Stomach (tissue), 9 donors: Measurements from ENCODE around the gene SUSD6. TPM values are rescaled to one million over a fixed set of nuclear protein-coding genes. Genes with fewer than 3 reads are reported as not detected.

Experiments used
- DNase-seq, 2 donors: peaks; one replicate each; pipeline versions ENCODE4 v3.0.0 to v3.0.0-alpha.2; 2013 to 2019
- H3K27ac ChIP-seq, 5 donors: fragments of 200-600 bp in 4 of 5; sonication (generic) in 4 of 5; one replicate each; pipeline ENCODE4 v1.5.1; 2013 to 2019; ENCODE audit warnings: mild to moderate bottlenecking in 1 of 5, moderate library complexity in 1 of 5
- H3K27me3 ChIP-seq, 3 donors: fragments of 200-600 bp; sonication (generic); one replicate each; pipeline ENCODE4 v1.5.1; 2017 to 2019; ENCODE audit warnings: mixed run types in 1 of 3
- H3K36me3 ChIP-seq, 4 donors: fragments of 200-600 bp; sonication (generic); 1 replicate in 3 of 4; 2 replicates in 1 of 4; pipeline ENCODE4 v1.5.1; 2016 to 2019
- H3K4me1 ChIP-seq, 4 donors: fragments of 200-600 bp; sonication (generic); one replicate each; pipeline ENCODE4 v1.5.1; 2016 to 2019
- H3K4me3 ChIP-seq, 4 donors: fragments of 200-600 bp; sonication (generic) in 3 of 4; one replicate each; pipeline ENCODE4 v1.5.1; 2016 to 2019; ENCODE audit warnings: mild to moderate bottlenecking in 1 of 4
- H3K9me3 ChIP-seq, 4 donors: fragments of 200-600 bp; sonication (generic); one replicate each; pipeline ENCODE4 v1.5.1; 2016 to 2019
- CTCF ChIP-seq, 7 experiments: fragments of 450-650 bp in 4 of 7; fragments of 200-600 bp in 3 of 7; sonication (generic) in 3 of 7; IDR thresholded peaks; one replicate each; pipeline ENCODE4 v1.5.1; 2016 to 2019; ENCODE audit warnings: antibody characterized with exemption in 7 of 7, control low read depth in 2 of 7, mild to moderate bottlenecking in 1 of 7
- EP300 ChIP-seq: sonication (generic); formaldehyde crosslinking; IDR thresholded peaks from one replicate; pipeline ENCODE4 v1.6.1; 2017; ENCODE audit warnings: antibody characterized with exemption
- POLR2A ChIP-seq, 4 donors: fragments of 450-650 bp; IDR thresholded peaks; one replicate each; pipeline ENCODE4 v1.6.1; 2016; ENCODE audit warnings: antibody characterized with exemption in 4 of 4, control low read depth in 2 of 4, mild to moderate bottlenecking in 1 of 4, moderate library complexity in 1 of 4
- POLR2AphosphoS5 ChIP-seq, 3 donors: sonication (generic); formaldehyde crosslinking; IDR thresholded peaks; one replicate each; pipeline ENCODE4 v1.6.1; 2016; ENCODE audit warnings: antibody characterized with exemption in 3 of 3
- WGBS, 5 donors: extraction: QIAGEN DNeasy Blood & Tissue Kit in 3 of 5; methylation state at CpG; one replicate each; pipeline versions ENCODE4 v1.1.5 to v1.1.7; 2013 to 2018; 5-methylcytosine and 5-hydroxymethylcytosine counted together
- intact Hi-C: fragments of 100-400 bp; cut with DNase I; formaldehyde crosslinking; loops from one replicate; pipeline ENCODE4 v1.15.1; 2023; ENCODE audit warnings: low total_unique reads
- polyA plus RNA-seq, 3 donors: library from polyadenylated mRNA; stranded (reverse); fragments of 200-250 nt; gene quantifications; one replicate each; pipeline ENCODE4 v1.2.3, GENCODE V29; 2013
- total RNA-seq, 5 donors: library from RNA; depleted of rRNA; stranded (reverse); fragments of >200 nt; gene quantifications; one replicate each; pipeline versions ENCODE4 v1.1.0 to v1.2.3, GENCODE V29; 2014 to 2016
- donor health status: healthy with polysubstance abuse.
- donor health status: Bipolar disorder and iron deficiency.
- donor health status: healthy.

The SUSD6 gene
- total and polyA plus RNA-seq, 8 donors = 4.9 to 39.0 (median 24.7) TPM

- DNase-seq = no peak
- Histone ChIP-seq H3K4me1 (peaks cover 59 to 100% (median 91%) of the 10 kb centered on the region in 4 donors), H3K27ac (peak overlapping the region in 1 of 5 donors; percentile 59), H3K4me3 (no peak overlapping the region), H3K27me3 (no peaks in the 10 kb centered on the region), H3K9me3 (no peaks in the 10 kb centered on the region), H3K36me3 (no peaks in the 10 kb centered on the region)
- 67 to 85% (median 83%) methylated on average over 2 of the region's 2 CpGs for whole genome bisulfite sequencing, 5 donors
- intact Hi-C loops = no loop called here
- TF ChIP-seq EP300 (no peak), CTCF (IDR thresholded peaks at IDR 0.05) (no peak), POLR2AphosphoS5 (IDR thresholded peaks at IDR 0.05) (no peak), POLR2A (IDR thresholded peaks at IDR 0.05) (no peak)
Measured at GRCh38 chr14:69620981-69621380, 9.6 kb downstream of the SUSD6 start.

- H3K27me3 ChIP-seq = no peaks in the 10 kb centered on the region
- no peaks in the 10 kb centered on the region for H3K36me3 ChIP-seq
- TF ChIP-seq CTCF (IDR thresholded peaks at IDR 0.05) = no peak
- TF ChIP-seq EP300 = no peak
- no peak for TF ChIP-seq POLR2A (IDR thresholded peaks at IDR 0.05)
- no peak overlapping the region for H3K27ac ChIP-seq
- intact Hi-C loops = no loop called here
- peaks cover 37 to 100% (median 79%) of the 10 kb centered on the region in 4 donors for H3K4me1 ChIP-seq
- no peak for DNase-seq
- 73 to 93% (median 86%) methylated on average over 4 of the region's 4 CpGs for WGBS, 5 donors
- no peaks in the 10 kb centered on the region for H3K9me3 ChIP-seq
- no peak overlapping the region for H3K4me3 ChIP-seq
Measured at GRCh38 chr14:69624136-69624535, 12.7 kb downstream of the SUSD6 start.

GRCh38 chr14:69625299-69626131, 14.1 kb downstream of the SUSD6 start:
- TF ChIP-seq CTCF (IDR thresholded peaks at IDR 0.05) (no peak), POLR2AphosphoS5 (IDR thresholded peaks at IDR 0.05) (peak in 1 of 3 donors; percentile 17)
- peak; percentile 55 to 76 for DNase-seq
- Histone ChIP-seq H3K4me3 (no peak overlapping the region), H3K27ac (peak overlapping the region; percentile 6 to 68 (median 45)), H3K4me1 (peaks cover 38 to 100% (median 79%) of the 10 kb centered on the region in 4 donors), H3K36me3 (no peaks in the 10 kb centered on the region), H3K27me3 (no peaks in the 10 kb centered on the region), H3K9me3 (no peaks in the 10 kb centered on the region)
- 40 to 55% (median 44%) methylated on average over 11 of the region's 11 CpGs for WGBS, 5 donors
- intact Hi-C loops = no loop called here

GRCh38 chr14:69626132-69626500, 14.7 kb downstream of the SUSD6 start:
- 80 to 92% (median 82%) methylated on average over 5 of the region's 5 CpGs for WGBS, 5 donors
- no peaks in the 10 kb centered on the region for H3K36me3 ChIP-seq
- intact Hi-C loops = no loop called here
- H3K27me3 ChIP-seq = no peaks in the 10 kb centered on the region
- no peak for DNase-seq
- H3K27ac ChIP-seq = peak overlapping the region in 4 of 5 donors; percentile 20 to 68 (median 54)
- TF ChIP-seq POLR2AphosphoS5 (IDR thresholded peaks at IDR 0.05) = no peak
- TF ChIP-seq CTCF (IDR thresholded peaks at IDR 0.05) = no peak
- TF ChIP-seq POLR2A (IDR thresholded peaks at IDR 0.05) = no peak
- no peak for TF ChIP-seq EP300
- no peaks in the 10 kb centered on the region for H3K9me3 ChIP-seq
- no peak overlapping the region for H3K4me3 ChIP-seq
- H3K4me1 ChIP-seq = peaks cover 38 to 100% (median 79%) of the 10 kb centered on the region in 4 donors
